ENCODE results near the gene ID4.

GRCh38 chr6:19880066-19880465 is 42.9 kb downstream of the ID4 start:
- no peak for TF ChIP-seq CTCF (IDR thresholded peaks at IDR 0.05)
- TF ChIP-seq EP300 (IDR thresholded peaks at IDR 0.05) = no peak
- TF ChIP-seq POLR2A (IDR thresholded peaks at IDR 0.05) = no peak

All from ovary (tissue), 3 donors.